G401 (cell line): ENCODE results near the gene CDK4. TPM values are rescaled to one million over a fixed set of nuclear protein-coding genes. Genes with fewer than 3 reads are reported as not detected.

Source experiments
- DNase-seq: peaks from one replicate; pipeline ENCODE4 v3.0.0-alpha.2; 2015; ENCODE audit warnings: low spot score
- in situ Hi-C: cut with HindIII; loops from 2 replicates; pipeline ENCODE4 v1.10.0; 2016; ENCODE audit warnings: low sequenced_read_pairs, mixed read lengths
- total RNA-seq: library from RNA; depleted of rRNA; stranded (reverse); fragments of >200 nt; shearing (Covaris generic); gene quantifications from 2 replicates; pipeline ENCODE4 v1.2.3, GENCODE V29; 2014; rRNA removed

CDK4 gene
- total RNA-seq, result 721 and 790 TPM in 2 replicates

GRCh38 chr12:57751788-57752667, at the start of gene CDK4:
Gene CDK4 (minus strand): TSS chr12:57752310. CDS start chr12:57751717, 593 bp downstream.
- in situ Hi-C loops, result no loop called here
- DNase-seq, result peak; percentile 100

GRCh38 chr12:57800965-57801364, 48.9 kb upstream of the CDK4 start:
- no peak for DNase-seq
- in situ Hi-C loops, result no loop called here

- in situ Hi-C loops, result no loop called here
- no peak for DNase-seq
These were observed 45.8 kb upstream of the CDK4 start for GRCh38 chr12:57797933-57798332.

- DNase-seq, result no peak
- in situ Hi-C loops, result no loop called here
These were observed 44.9 kb upstream of the CDK4 start for GRCh38 chr12:57796996-57797395.

GRCh38 chr12:57795354-57795753, 43.2 kb upstream of the CDK4 start:
- in situ Hi-C loops, result no loop called here

GRCh38 chr12:57793920-57794319, 41.8 kb upstream of the CDK4 start:
- DNase-seq, result no peak

More at GRCh38 chr12:57795354-57795753, 43.2 kb upstream of the CDK4 start:
- DNase-seq, result no peak

GRCh38 chr12:57783861-57784260, 31.8 kb upstream of the CDK4 start:
- DNase-seq, result no peak
- in situ Hi-C loops, result no loop called here

More at GRCh38 chr12:57793920-57794319, 41.8 kb upstream of the CDK4 start:
- in situ Hi-C loops, result no loop called here

- in situ Hi-C loops, result no loop called here
- DNase-seq, result no peak
These were observed 31.3 kb upstream of the CDK4 start for GRCh38 chr12:57783466-57783801.

- peak; percentile 94 for DNase-seq
- in situ Hi-C loops, result no loop called here
These were observed 30.7 kb upstream of the CDK4 start, which contains the start of gene TSFM for GRCh38 chr12:57782608-57783465. Gene TSFM (plus strand): TSS chr12:57782787. CDS start chr12:57782802, 15 bp downstream.

GRCh38 chr12:57782243-57782607, 30.1 kb upstream of the CDK4 start:
- in situ Hi-C loops, result no loop called here
- DNase-seq, result no peak

GRCh38 chr12:57781801-57782200, 29.7 kb upstream of the CDK4 start:
- in situ Hi-C loops, result no loop called here
- DNase-seq, result no peak

- in situ Hi-C loops, result no loop called here
- no peak for DNase-seq
These were observed 29.1 kb upstream of the CDK4 start for GRCh38 chr12:57781244-57781643.

- in situ Hi-C loops, result no loop called here
- DNase-seq, result no peak
These were observed 28.3 kb upstream of the CDK4 start for GRCh38 chr12:57780284-57780897.

- DNase-seq, result no peak
- in situ Hi-C loops, result no loop called here
These were observed 27.6 kb upstream of the CDK4 start for GRCh38 chr12:57779736-57780135.

GRCh38 chr12:57777911-57778310, 25.8 kb upstream of the CDK4 start:
- no peak for DNase-seq
- in situ Hi-C loops, result no loop called here

GRCh38 chr12:57777367-57777766, 25.3 kb upstream of the CDK4 start:
- in situ Hi-C loops, result no loop called here
- DNase-seq, result no peak

GRCh38 chr12:57776247-57776587, 24.1 kb upstream of the CDK4 start:
- in situ Hi-C loops, result no loop called here
- no peak for DNase-seq

GRCh38 chr12:57775563-57776246, 23.6 kb upstream of the CDK4 start:
- in situ Hi-C loops, result no loop called here

GRCh38 chr12:57775044-57775443, 22.9 kb upstream of the CDK4 start:
- in situ Hi-C loops, result no loop called here
- no peak for DNase-seq

More at GRCh38 chr12:57775563-57776246, 23.6 kb upstream of the CDK4 start:
- DNase-seq, result no peak
